Type B pancreatic cell (in vitro differentiated cells): ENCODE results near the gene MAP3K8. TPM values are rescaled to one million over a fixed set of nuclear protein-coding genes. Genes with fewer than 3 reads are reported as not detected.

Experiments used
- DNase-seq: peaks from one replicate; pipeline ENCODE4 v3.0.0; 2021; ENCODE audit warnings: mixed read lengths; ENCODE audit not compliant: unreplicated experiment; ENCODE audit errors: extremely low spot score
- H3K27ac Mint-ChIP-seq: 2 replicates; pipeline ENCODE4 v1.8.0; 2021; ENCODE audit warnings: mild to moderate bottlenecking, mixed read lengths
- H3K27me3 Mint-ChIP-seq: 2 replicates; pipeline ENCODE4 v1.8.0; 2021; ENCODE audit warnings: mixed read lengths
- H3K36me3 Mint-ChIP-seq: 2 replicates; pipeline ENCODE4 v1.8.0; 2021; ENCODE audit warnings: mixed read lengths
- H3K4me1 Mint-ChIP-seq: one replicate; pipeline ENCODE4 v1.8.0; 2021; ENCODE audit warnings: mixed read lengths; ENCODE audit not compliant: unreplicated experiment
- H3K4me3 Mint-ChIP-seq: 2 replicates; pipeline ENCODE4 v1.8.0; 2021; ENCODE audit warnings: mild to moderate bottlenecking, mixed read lengths
- H3K9me3 Mint-ChIP-seq: 2 replicates; pipeline ENCODE4 v1.8.0; 2021; ENCODE audit warnings: mixed read lengths
- CTCF ChIP-seq: fragments of 200-600 bp; sonication (generic); conservative IDR thresholded peaks from 2 replicates; pipeline ENCODE4 v1.5.0; 2021; ENCODE audit warnings: antibody characterized with exemption, mild to moderate bottlenecking
- total RNA-seq: library from RNA; stranded (reverse); gene quantifications from 2 replicates; pipeline ENCODE4 v1.2.1, GENCODE V29; 2021; ENCODE audit warnings: low replicate concordance

MAP3K8 gene
- total RNA-seq, 1 donor from 2014 or later = 22.6 TPM

- Mint-ChIP-seq H3K27me3 (peaks cover 4% of the 10 kb centered on the region), H3K9me3 (peaks cover 4% of the 10 kb centered on the region), H3K36me3 (peaks cover 10% of the 10 kb centered on the region), H3K4me3 (peak overlapping the region; percentile 93), H3K27ac (peak overlapping the region; percentile 89), H3K4me1 (peaks cover 44% of the 10 kb centered on the region)
- no peak for TF ChIP-seq CTCF
- no peak for DNase-seq
These were observed 2.2 kb downstream of the MAP3K8 start for GRCh38 chr10:30436191-30436611.

DNA sequence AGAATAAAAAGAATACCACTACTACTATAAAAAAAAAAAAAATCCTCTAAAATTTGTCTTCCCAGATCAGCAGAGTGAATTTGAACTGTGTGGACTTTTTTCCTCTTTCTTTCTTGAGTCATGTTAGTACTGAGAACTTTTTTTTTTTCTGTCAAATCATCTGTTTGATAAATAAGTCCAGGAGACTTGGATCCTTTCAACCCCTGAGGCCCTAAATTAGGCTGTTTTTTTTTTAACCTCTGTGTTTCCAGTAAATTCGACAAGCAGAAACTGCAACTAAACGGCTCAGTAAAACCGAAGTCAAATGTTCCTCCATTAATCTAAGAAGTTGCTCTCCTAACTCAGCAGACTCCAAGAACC lies 2.7 kb downstream of the MAP3K8 start:
- DNase-seq = no peak
- H3K36me3 Mint-ChIP-seq = peaks cover 10% of the 10 kb centered on the region
- peak overlapping the region; percentile 93 for H3K4me3 Mint-ChIP-seq
- peaks cover 4% of the 10 kb centered on the region for H3K27me3 Mint-ChIP-seq
- peak overlapping the region; percentile 89 for H3K27ac Mint-ChIP-seq
- H3K9me3 Mint-ChIP-seq = no peaks in the 10 kb centered on the region
- no peak for TF ChIP-seq CTCF
- H3K4me1 Mint-ChIP-seq = peaks cover 41% of the 10 kb centered on the region

- H3K9me3 Mint-ChIP-seq = no peaks in the 10 kb centered on the region
- H3K27me3 Mint-ChIP-seq = peaks cover 4% of the 10 kb centered on the region
- H3K4me3 Mint-ChIP-seq = peak overlapping the region; percentile 93
- DNase-seq = no peak
- peaks cover 47% of the 10 kb centered on the region for H3K4me1 Mint-ChIP-seq
- H3K36me3 Mint-ChIP-seq = peaks cover 16% of the 10 kb centered on the region
- peak overlapping the region; percentile 89 for H3K27ac Mint-ChIP-seq
- no peak for TF ChIP-seq CTCF
These were observed 3.3 kb downstream of the MAP3K8 start for GRCh38 chr10:30437031-30437841.

- Mint-ChIP-seq H3K4me1 (peaks cover 42% of the 10 kb centered on the region), H3K4me3 (peak overlapping the region; percentile 93), H3K27me3 (no peaks in the 10 kb centered on the region), H3K36me3 (peaks cover 17% of the 10 kb centered on the region), H3K9me3 (no peaks in the 10 kb centered on the region), H3K27ac (peak overlapping the region; percentile 89)
- no peak for TF ChIP-seq CTCF
- no peak for DNase-seq
These were observed 4.3 kb downstream of the MAP3K8 start for GRCh38 chr10:30438021-30438850.

GRCh38 chr10:30439931-30440330 lies 5.9 kb downstream of the MAP3K8 start:
- Mint-ChIP-seq H3K27ac (peak overlapping the region; percentile 48), H3K9me3 (no peaks in the 10 kb centered on the region), H3K36me3 (peaks cover 21% of the 10 kb centered on the region), H3K4me3 (no peak overlapping the region), H3K27me3 (no peaks in the 10 kb centered on the region), H3K4me1 (peaks cover 42% of the 10 kb centered on the region)
- no peak for TF ChIP-seq CTCF
- DNase-seq = no peak
